ENCODE results near the gene FBXO42. TPM values are rescaled to one million over a fixed set of nuclear protein-coding genes. Genes with fewer than 3 reads are reported as not detected.

Gene FBXO42
- polyA plus RNA-seq, 3 donors = 11.6 to 18.4 (median 16.9) TPM

DNA sequence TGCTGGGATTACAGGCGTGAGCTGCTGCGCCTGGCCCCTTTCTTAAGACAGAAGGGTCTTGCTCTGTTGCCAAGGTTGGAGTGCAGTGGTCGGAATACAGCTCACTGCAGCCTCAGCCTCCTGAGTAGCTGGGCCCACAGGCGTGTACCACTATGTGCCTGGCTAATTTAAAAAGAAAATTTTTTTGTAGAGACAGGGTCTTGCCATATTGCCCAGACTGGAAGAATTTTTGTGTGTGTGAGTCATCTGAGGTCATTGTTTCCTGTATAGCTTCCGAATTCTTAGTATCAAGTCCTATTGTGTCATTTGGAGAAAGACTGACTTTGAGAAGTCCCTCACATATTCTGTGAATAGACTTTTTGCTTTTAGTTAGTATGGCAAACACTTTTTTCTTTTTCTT lies 19.4 kb upstream of the FBXO42 start:
- H3K9ac ChIP-seq (ENCODE audit: insufficient read depth, low read length, poor library complexity, severe bottlenecking) = no peak overlapping the region

DNA sequence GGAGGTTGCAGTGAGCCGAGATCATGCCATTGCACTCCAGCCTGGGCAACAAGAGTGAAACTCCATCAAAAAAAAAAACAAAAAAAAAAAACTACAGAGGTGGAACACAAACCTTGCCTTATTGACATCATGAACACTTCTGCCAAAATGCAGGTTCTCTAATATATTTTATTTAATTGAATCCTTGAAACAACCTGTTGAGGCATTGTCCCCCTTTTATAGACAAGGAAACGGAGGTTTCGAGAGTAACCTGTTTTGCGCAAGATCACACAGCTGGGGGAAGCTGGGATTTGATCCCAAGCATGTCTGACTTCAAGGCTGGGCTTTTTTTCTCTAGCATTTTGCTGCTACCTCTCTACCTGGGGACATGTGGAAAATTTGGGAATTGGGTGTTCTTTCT lies 17.5 kb upstream of the FBXO42 start:
- H3K27ac Mint-ChIP-seq = peak overlapping the region in 1 of 7 donors; percentile 58

More for the DNA sequence above, 19.4 kb upstream of the FBXO42 start:
- H2AFZ ChIP-seq (ENCODE audit: insufficient read depth, low read depth, low read length, poor library complexity, severe bottlenecking) = no peak overlapping the region
- peaks cover 70% of the 10 kb centered on the region for H3K4me1 Mint-ChIP-seq
- peaks cover 38 to 72% of the 10 kb centered on the region in 2 donors for H3K4me1 ChIP-seq (ENCODE audit: control insufficient read depth in 1 of 2, insufficient read depth in 2 of 2, low read length in 2 of 2)
- H3K27me3 Mint-ChIP-seq (ENCODE audit: low read depth in 3 of 3) = no peaks in the 10 kb centered on the region
- peak overlapping the region; percentile 22 for H3K4me2 ChIP-seq (replicated peaks; ENCODE audit: extremely low read depth, low read length, poor library complexity, severe bottlenecking)
- intact Hi-C loops (cut with micrococcal nuclease) = loop anchor here in 1 of 2 donors (2.0 kb wide), 1 partner anchor 19 kb away; no protein-coding TSS in a partner anchor
- no peak overlapping the region for H3K4me3 Mint-ChIP-seq
- H4K20me1 ChIP-seq (ENCODE audit: insufficient read depth, low read length) = peaks cover 92% of the 10 kb centered on the region
- peak; percentile 63 to 87 (median 86) for DNase-seq
- no peaks in the 10 kb centered on the region for H3K36me3 ChIP-seq (replicated peaks in 1 of 2; ENCODE audit: control insufficient read depth in 1 of 2, insufficient read depth in 2 of 2, low read length in 2 of 2)
- H3K79me2 ChIP-seq (ENCODE audit: insufficient read depth, low read length) = peaks cover 94% of the 10 kb centered on the region
- no peaks in the 10 kb centered on the region for H3K9me3 Mint-ChIP-seq
- peak overlapping the region; percentile 73 to 91 (median 86) for H3K27ac Mint-ChIP-seq
- peak overlapping the region; percentile 23 to 57 for H3K27ac ChIP-seq (ENCODE audit: low read depth in 1 of 2, low read length in 2 of 2)
- no peaks in the 10 kb centered on the region for H3K27me3 ChIP-seq (ENCODE audit: control insufficient read depth in 2 of 2, insufficient read depth in 2 of 2, low read length in 2 of 2)
- no peak overlapping the region for H3K4me3 ChIP-seq (replicated peaks in 1 of 3; ENCODE audit: low read depth in 2 of 3, low read length in 3 of 3)
- TF ChIP-seq, protein P1, sequence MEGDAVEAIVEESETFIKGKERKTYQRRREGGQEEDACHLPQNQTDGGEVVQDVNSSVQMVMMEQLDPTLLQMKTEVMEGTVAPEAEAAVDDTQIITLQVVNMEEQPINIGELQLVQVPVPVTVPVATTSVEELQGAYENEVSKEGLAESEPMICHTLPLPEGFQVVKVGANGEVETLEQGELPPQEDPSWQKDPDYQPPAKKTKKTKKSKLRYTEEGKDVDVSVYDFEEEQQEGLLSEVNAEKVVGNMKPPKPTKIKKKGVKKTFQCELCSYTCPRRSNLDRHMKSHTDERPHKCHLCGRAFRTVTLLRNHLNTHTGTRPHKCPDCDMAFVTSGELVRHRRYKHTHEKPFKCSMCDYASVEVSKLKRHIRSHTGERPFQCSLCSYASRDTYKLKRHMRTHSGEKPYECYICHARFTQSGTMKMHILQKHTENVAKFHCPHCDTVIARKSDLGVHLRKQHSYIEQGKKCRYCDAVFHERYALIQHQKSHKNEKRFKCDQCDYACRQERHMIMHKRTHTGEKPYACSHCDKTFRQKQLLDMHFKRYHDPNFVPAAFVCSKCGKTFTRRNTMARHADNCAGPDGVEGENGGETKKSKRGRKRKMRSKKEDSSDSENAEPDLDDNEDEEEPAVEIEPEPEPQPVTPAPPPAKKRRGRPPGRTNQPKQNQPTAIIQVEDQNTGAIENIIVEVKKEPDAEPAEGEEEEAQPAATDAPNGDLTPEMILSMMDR (IDR thresholded peaks at IDR 0.05) = no peak
- peaks cover 19 to 34% of the 10 kb centered on the region in 2 donors for H3K36me3 Mint-ChIP-seq
- WGBS (ENCODE audit: insufficient coverage) = 80% methylated on average over 4 of the region's 5 CpGs
- H3K9me3 ChIP-seq (replicated peaks in 1 of 2; ENCODE audit: control insufficient read depth in 1 of 2, insufficient read depth in 1 of 2, low read length in 2 of 2) = no peaks in the 10 kb centered on the region

More for the DNA sequence above, 17.5 kb upstream of the FBXO42 start:
- Histone ChIP-seq H3K9ac (ENCODE audit: insufficient read depth, low read length, poor library complexity, severe bottlenecking) (no peak overlapping the region), H2AFZ (ENCODE audit: insufficient read depth, low read depth, low read length, poor library complexity, severe bottlenecking) (no peak overlapping the region), H4K20me1 (ENCODE audit: insufficient read depth, low read length) (peaks cover 73% of the 10 kb centered on the region), H3K4me1 (ENCODE audit: control insufficient read depth in 1 of 2, insufficient read depth in 2 of 2, low read length in 2 of 2) (peaks cover 56 to 80% of the 10 kb centered on the region in 2 donors), H3K27ac (ENCODE audit: low read depth in 1 of 2, low read length in 2 of 2) (no peak overlapping the region), H3K27me3 (ENCODE audit: control insufficient read depth in 2 of 2, insufficient read depth in 2 of 2, low read length in 2 of 2) (no peaks in the 10 kb centered on the region), H3K4me3 (replicated peaks in 1 of 3; ENCODE audit: low read depth in 2 of 3, low read length in 3 of 3) (no peak overlapping the region), H3K79me2 (ENCODE audit: insufficient read depth, low read length) (peaks cover 75% of the 10 kb centered on the region), H3K36me3 (replicated peaks in 1 of 2; ENCODE audit: control insufficient read depth in 1 of 2, insufficient read depth in 2 of 2, low read length in 2 of 2) (no peaks in the 10 kb centered on the region), H3K9me3 (replicated peaks in 1 of 2; ENCODE audit: control insufficient read depth in 1 of 2, insufficient read depth in 1 of 2, low read length in 2 of 2) (no peaks in the 10 kb centered on the region), H3K4me2 (replicated peaks; ENCODE audit: extremely low read depth, low read length, poor library complexity, severe bottlenecking) (no peak overlapping the region)
- DNase-seq = no peak
- peaks cover 19 to 23% of the 10 kb centered on the region in 2 donors for H3K36me3 Mint-ChIP-seq
- intact Hi-C loops (cut with micrococcal nuclease) = loop anchor here in 1 of 2 donors (2.0 to 10.0 kb wide), 4 partner anchors 21 to 848 kb away; partner anchors contain the start of genes CASP9 and NECAP2
- H3K9me3 Mint-ChIP-seq = no peaks in the 10 kb centered on the region
- H3K4me1 Mint-ChIP-seq = peaks cover 71% of the 10 kb centered on the region
- H3K27me3 Mint-ChIP-seq (ENCODE audit: low read depth in 3 of 3) = no peaks in the 10 kb centered on the region
- TF ChIP-seq, protein P1 (IDR thresholded peaks at IDR 0.05) = no peak
- no peak overlapping the region for H3K4me3 Mint-ChIP-seq
- WGBS (ENCODE audit: insufficient coverage) = 38% methylated on average over 3 of the region's 4 CpGs

Data from CD14-positive monocyte (primary cell).